Measurements from ENCODE around the gene SLC25A23. TPM values are rescaled to one million over a fixed set of nuclear protein-coding genes. Genes with fewer than 3 reads are reported as not detected.

Gene SLC25A23
- total RNA-seq, 4 donors from 2014 or later, result 13.8 to 69.1 (median 36.5) TPM

DNA sequence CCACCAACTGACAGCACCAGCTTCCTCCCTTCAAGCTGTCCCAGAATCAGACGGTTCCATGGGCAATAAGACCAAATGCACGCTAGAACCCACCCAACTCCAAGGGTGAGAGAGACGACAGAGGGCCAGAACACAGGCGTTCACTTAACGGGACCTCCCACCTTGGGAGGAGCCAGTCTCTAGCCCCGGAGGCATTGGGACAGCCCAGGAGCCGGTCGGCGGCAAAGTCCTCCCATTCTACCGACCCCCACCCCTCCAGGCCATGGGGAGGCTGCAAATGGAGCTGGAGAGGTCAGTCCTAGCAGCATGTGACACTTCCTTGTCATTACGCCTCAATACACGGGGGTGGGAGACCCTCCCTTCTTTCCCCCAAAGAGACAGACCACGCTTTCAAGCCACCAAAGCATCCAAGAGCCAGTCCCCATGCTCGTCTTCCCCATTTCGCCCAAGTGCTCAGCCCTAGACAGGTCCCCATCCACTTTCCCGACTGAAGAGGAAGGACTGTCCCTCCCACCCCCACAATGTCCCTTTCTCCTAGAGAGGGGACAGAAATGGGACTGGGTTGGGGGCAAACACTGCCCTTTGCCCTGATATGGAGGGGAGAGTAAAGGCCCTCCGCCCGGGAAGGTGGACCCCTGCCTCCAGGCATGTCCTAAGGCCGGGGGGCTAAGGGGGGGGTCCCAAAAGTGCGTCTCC is 35.9 kb downstream of the SLC25A23 start:
- no peak for TF ChIP-seq CTCF (IDR thresholded peaks at IDR 0.05)
- TF ChIP-seq POLR2A (IDR thresholded peaks at IDR 0.05), result no peak
- Histone ChIP-seq H3K4me1 (peaks cover 0 to 8% of the 10 kb centered on the region in 2 donors), H3K4me3 (peak overlapping the region; percentile 85 to 89), H3K9me3 (no peaks in the 10 kb centered on the region), H3K27ac (peak overlapping the region; percentile 78 to 87), H3K27me3 (no peaks in the 10 kb centered on the region), H3K36me3 (no peaks in the 10 kb centered on the region)
- peak; percentile 21 to 34 for DNase-seq
- intact Hi-C loops (cut with DNase I; ENCODE audit: low total_unique reads), result no loop called here

- Histone ChIP-seq H3K36me3 (no peaks in the 10 kb centered on the region), H3K4me3 (no peak overlapping the region), H3K27me3 (no peaks in the 10 kb centered on the region), H3K27ac (no peak overlapping the region), H3K4me1 (peaks cover 5 to 8% of the 10 kb centered on the region in 2 donors), H3K9me3 (no peaks in the 10 kb centered on the region)
- no peak for TF ChIP-seq POLR2A (IDR thresholded peaks at IDR 0.05)
- intact Hi-C loops (cut with DNase I; ENCODE audit: low total_unique reads), result no loop called here
- no peak for DNase-seq
Measured at GRCh38 chr19:6421075-6422014, 38.2 kb downstream of the SLC25A23 start.

DNA sequence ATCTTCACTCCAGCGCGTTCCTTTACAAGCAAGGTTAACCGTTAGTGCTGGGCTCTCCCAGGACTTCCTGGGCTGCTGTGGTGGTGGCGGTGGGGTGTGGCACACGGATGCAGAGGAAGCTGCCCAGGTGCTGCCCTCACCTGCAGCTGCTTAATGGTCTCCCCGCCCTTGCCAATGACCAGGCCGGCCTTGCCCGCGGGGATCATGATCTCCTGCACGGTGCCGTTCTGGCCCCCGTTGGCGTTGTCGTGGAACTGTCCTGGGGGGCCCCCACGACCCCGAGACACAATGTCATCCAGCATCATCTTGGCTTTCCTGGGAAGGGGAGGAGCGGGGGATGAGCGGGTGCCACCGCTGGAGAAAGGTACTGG is 41.0 kb downstream of the SLC25A23 start:
- TF ChIP-seq CTCF (IDR thresholded peaks at IDR 0.05), result no peak
- TF ChIP-seq POLR2A (IDR thresholded peaks at IDR 0.05), result no peak
- no peak overlapping the region for H3K27ac ChIP-seq
- no peaks in the 10 kb centered on the region for H3K36me3 ChIP-seq
- no peak for DNase-seq
- H3K4me1 ChIP-seq, result peaks cover 5 to 12% of the 10 kb centered on the region in 2 donors
- H3K4me3 ChIP-seq, result no peak overlapping the region
- no peaks in the 10 kb centered on the region for H3K9me3 ChIP-seq
- intact Hi-C loops (cut with DNase I; ENCODE audit: low total_unique reads), result no loop called here
- no peaks in the 10 kb centered on the region for H3K27me3 ChIP-seq

DNA sequence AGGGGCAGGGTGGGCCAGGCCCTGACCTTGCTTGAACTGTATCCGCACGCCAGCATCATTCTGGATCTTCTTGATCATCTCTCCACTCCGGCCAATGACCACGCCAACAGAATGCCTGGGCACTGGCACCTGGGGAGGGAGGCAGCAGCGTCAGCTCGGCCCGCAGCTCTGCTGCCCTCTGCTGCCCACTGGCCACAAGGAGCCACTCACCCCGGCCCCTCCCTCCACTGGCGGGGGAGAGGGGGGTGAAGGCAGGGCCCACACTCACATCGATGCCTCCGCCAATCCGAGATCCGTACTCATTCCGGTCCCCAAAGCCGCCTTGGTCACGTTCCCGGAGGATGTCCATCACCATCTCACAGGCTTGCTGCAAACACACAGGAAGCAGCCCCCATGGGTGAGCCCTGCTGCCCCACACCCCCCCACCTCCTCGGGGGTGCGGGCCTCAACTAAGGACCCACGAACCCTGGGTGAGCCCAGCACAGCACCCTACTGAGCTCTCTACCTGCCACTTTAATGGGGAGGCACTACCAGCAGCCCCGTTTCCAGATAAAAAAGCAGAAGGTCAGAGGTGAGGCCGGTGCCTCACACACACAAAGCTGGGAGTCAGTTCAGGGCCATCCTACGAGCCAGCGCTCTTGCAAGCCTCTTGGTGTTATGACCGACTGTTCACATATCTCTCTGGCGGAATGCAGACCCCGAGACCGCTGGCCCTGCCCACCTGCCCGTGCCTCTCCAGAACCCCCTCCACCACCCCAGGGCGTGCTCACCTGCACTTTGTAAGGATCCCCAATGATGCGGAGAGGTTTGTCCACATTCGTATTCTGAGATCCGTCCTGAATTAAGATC is 41.7 kb downstream of the SLC25A23 start:
- peak overlapping the region; percentile 20 to 65 for H3K27ac ChIP-seq
- TF ChIP-seq CTCF (IDR thresholded peaks at IDR 0.05) (peak; percentile 42 to 68 (median 60)), POLR2A (IDR thresholded peaks at IDR 0.05) (no peak)
- H3K4me1 ChIP-seq, result peaks cover 5 to 6% of the 10 kb centered on the region in 2 donors
- peak; percentile 63 to 66 for DNase-seq
- H3K36me3 ChIP-seq, result no peaks in the 10 kb centered on the region
- H3K27me3 ChIP-seq, result no peaks in the 10 kb centered on the region
- H3K9me3 ChIP-seq, result no peaks in the 10 kb centered on the region
- no peak overlapping the region for H3K4me3 ChIP-seq
- intact Hi-C loops (cut with DNase I; ENCODE audit: low total_unique reads), result no loop called here

DNA sequence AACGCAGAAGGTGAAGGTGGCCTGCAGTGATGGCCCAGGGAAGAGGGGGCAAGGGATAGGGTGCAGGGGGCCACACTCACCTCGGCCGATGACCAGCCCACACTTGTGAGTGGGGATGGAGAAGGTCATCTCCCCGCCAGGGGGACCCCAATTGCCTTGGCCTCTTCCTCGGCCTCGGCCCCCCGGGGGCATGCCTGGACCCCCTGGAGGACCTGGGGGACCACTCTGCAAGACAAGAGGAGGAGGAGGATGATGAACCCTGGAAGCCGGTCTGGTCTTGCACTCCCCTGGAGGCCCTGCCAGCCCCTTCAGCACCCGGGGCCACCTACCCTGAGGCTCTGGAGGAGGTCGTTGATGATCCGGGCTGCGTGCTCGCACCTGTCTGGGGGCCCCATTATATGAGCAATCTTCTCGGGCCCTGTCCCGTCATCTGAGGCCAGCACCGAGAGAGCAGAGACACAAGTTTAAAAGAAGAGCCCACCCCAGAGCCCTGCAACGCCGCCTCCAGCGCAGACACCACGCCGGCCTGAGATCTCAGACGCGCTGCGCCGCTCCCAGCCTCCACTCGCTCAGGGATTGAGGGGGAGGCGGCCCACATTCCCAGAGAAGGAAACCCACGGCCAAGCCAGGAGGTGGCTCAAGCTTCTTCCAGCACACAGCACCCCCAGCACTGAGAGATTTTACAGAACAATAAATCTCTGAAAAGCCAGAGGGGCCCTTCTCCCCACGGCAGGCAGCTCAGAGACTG is 42.8 kb downstream of the SLC25A23 start:
- intact Hi-C loops (cut with DNase I; ENCODE audit: low total_unique reads), result no loop called here
- Histone ChIP-seq H3K4me3 (no peak overlapping the region), H3K27me3 (no peaks in the 10 kb centered on the region), H3K36me3 (no peaks in the 10 kb centered on the region), H3K27ac (peak overlapping the region; percentile 20 to 65), H3K4me1 (peaks cover 4 to 5% of the 10 kb centered on the region in 2 donors), H3K9me3 (no peaks in the 10 kb centered on the region)
- no peak for DNase-seq
- TF ChIP-seq POLR2A (IDR thresholded peaks at IDR 0.05) (no peak), CTCF (IDR thresholded peaks at IDR 0.05) (no peak)

Data from uterus (tissue), 4 donors.